Measurements from ENCODE around the gene AK4. TPM values are rescaled to one million over a fixed set of nuclear protein-coding genes. Genes with fewer than 3 reads are reported as not detected.

Gene AK4
- total RNA-seq, 1 donor = 0.86 TPM

DNA sequence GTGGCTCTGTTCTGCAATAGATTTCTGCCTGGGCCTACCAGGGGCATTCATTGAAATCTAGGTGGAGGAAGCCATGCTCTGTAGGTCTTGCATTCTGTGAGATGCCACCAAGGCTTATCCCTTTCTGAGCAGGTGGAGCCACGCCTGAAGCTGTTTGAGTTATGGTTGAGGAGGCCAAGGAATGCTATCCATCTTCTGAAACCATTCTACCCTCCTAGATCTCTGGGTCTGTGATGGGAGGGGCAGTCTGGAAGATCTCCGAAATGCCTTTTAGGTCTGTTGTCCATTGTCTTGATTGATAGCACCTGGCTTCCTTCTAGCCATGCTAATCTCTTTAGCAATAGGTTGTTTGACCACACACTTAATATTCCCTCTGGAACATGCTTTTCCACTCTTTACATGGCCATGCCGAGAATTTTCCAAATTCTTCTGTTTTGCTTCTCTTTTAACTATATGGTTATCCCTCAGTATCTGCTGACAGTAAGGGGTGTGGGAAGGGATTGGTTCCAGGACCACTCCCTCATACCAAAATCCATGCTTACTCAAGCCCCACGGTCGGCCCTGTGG lies 45.2 kb downstream of the AK4 start:
- no peak for DNase-seq (ENCODE audit: low read depth)
- no peak overlapping the region for H3K4me3 ChIP-seq (ENCODE audit: low read depth, low read length)
- TF ChIP-seq, protein P1, sequence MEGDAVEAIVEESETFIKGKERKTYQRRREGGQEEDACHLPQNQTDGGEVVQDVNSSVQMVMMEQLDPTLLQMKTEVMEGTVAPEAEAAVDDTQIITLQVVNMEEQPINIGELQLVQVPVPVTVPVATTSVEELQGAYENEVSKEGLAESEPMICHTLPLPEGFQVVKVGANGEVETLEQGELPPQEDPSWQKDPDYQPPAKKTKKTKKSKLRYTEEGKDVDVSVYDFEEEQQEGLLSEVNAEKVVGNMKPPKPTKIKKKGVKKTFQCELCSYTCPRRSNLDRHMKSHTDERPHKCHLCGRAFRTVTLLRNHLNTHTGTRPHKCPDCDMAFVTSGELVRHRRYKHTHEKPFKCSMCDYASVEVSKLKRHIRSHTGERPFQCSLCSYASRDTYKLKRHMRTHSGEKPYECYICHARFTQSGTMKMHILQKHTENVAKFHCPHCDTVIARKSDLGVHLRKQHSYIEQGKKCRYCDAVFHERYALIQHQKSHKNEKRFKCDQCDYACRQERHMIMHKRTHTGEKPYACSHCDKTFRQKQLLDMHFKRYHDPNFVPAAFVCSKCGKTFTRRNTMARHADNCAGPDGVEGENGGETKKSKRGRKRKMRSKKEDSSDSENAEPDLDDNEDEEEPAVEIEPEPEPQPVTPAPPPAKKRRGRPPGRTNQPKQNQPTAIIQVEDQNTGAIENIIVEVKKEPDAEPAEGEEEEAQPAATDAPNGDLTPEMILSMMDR (IDR thresholded peaks at IDR 0.05; ENCODE audit: insufficient read depth, low read depth, low read length) = no peak

DNA sequence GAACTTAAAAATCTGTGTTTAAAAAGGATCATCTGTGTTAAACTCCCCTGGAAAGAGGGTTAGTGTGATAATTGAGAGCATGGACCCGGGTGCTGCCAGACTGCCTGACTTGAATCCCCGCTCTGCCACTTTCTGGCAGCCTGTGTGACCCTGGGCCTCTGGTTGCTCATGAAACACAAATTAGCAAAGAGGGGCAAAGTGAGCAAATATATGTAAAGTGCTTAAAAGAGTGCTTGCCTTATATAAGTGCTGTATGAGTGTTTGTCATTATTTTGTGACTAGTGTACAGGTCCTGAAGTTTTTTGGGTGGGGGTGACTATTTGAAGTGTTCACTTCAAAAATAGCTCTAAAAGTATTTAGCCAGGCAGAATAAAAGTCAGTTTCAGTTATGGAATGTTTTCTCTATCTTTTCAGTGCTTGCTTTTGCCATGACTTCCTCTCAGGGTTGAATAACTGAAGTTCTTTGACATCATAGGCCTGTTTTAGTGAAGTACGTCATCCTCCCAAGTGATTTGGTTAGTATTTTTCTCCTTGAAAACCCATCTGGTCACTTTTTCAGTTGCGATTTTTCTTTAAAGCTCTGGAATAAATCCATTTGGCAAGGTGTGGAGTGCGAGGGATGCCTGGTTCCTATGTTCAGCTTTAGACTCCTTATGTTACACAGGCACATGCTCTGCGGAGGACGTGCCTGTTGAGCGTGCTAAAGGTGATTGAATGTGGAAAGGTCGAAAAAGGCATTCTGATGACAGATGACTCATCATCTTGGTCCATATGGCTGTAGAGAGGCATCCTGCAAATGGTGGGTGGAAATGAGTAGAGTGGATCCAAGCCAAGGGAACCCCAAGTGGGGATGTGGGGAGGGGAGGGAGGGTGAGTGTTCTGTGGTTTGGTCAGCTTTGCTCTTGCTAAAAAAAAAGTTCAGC lies 47.8 kb downstream of the AK4 start:
- peak; percentile 25 for DNase-seq (ENCODE audit: low read depth)
- no peak overlapping the region for H3K4me3 ChIP-seq (ENCODE audit: low read depth, low read length)
- TF ChIP-seq, protein P1 (IDR thresholded peaks at IDR 0.05; ENCODE audit: insufficient read depth, low read depth, low read length) = no peak

DNA sequence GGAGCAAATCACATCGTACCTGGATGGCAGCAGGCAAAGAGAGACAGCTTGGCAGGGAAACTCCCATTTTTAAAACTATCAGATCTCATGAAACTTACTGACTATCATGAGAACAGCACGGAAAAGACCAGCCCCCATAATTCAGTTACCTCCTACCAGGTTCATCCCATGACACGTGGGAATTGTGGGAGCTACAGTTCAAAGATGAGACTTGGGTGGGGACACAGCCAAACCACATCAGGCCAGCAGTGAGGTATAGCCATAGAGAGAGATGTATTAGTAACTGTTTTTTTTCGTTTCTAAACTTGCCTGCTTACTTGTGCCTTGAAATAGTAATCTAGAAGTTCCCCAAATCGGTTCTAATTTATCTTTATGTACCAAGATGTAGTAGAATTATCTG lies 48.9 kb downstream of the AK4 start:
- no peak for DNase-seq (ENCODE audit: low read depth)
- TF ChIP-seq, protein P1 (IDR thresholded peaks at IDR 0.05; ENCODE audit: insufficient read depth, low read depth, low read length) = no peak
- no peak overlapping the region for H3K4me3 ChIP-seq (ENCODE audit: low read depth, low read length)

DNA sequence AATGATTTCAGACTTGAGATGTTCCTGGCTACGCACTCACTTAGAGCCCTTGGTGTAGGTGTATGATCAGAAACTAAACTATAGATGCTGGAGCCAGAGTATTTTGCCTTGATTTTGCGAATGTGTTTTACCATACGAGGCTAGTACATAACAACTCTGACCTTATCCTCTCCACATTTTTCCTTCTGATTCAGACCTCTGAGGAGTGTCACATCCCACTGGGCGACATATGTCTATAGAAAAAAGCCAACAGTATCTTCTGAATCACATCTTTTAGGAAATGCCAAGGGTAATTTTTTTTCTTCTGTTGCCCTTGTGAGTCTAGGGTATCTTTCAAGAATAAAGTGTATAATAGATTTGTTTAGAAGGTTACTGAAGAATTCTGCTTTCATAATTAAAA lies 49.6 kb downstream of the AK4 start:
- no peak for DNase-seq (ENCODE audit: low read depth)
- no peak overlapping the region for H3K4me3 ChIP-seq (ENCODE audit: low read depth, low read length)
- TF ChIP-seq, protein P1 (IDR thresholded peaks at IDR 0.05; ENCODE audit: insufficient read depth, low read depth, low read length) = no peak

DNA sequence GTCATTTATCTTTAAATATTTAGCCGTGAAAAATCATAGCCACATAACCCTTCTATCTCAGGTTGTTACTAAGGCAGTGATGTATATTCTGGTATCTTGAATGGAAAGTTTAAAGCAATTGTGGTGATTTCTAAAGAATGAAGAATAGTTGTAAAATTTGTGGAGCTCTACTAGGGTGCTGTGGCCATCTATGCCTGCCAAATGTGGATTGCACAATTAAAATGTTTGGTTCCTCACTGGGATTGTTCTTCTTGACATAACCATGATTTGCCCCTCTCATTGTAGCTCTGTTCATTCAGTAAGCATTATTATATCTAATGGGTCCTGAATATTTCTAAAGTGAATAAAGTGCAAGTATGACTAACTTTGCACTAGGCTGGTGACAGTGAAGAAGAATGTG lies 50.1 kb downstream of the AK4 start:
- no peak overlapping the region for H3K4me3 ChIP-seq (ENCODE audit: low read depth, low read length)
- no peak for DNase-seq (ENCODE audit: low read depth)
- TF ChIP-seq, protein P1 (IDR thresholded peaks at IDR 0.05; ENCODE audit: insufficient read depth, low read depth, low read length) = no peak

DNA sequence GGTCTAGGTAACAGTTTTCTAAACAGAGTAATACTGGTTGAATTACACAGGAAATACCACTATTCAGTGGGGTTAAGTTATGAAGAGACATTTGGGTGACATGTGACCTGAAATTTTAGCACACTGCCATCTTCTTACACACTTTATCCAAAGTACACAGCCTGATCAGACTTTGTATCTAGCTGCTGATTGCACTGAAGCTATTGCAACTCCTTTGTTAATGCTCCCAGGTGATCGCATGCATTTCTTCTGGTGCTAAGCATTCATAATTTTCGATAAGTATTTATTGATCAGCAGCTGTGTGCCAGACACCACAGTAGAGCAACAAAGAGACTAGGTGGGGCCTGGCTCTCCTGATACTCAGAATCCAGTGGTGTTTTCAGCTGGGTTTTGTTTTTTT lies 52.4 kb downstream of the AK4 start:
- DNase-seq (ENCODE audit: low read depth) = no peak
- TF ChIP-seq, protein P1 (IDR thresholded peaks at IDR 0.05; ENCODE audit: insufficient read depth, low read depth, low read length) = no peak
- no peak overlapping the region for H3K4me3 ChIP-seq (ENCODE audit: low read depth, low read length)

Data from fibroblast of villous mesenchyme (primary cell).